Measurements from ENCODE around the gene ITGAX.
"Not testable (repeated sequence)": the region's sequence is repeated elsewhere in the genome, so short reads cannot be mapped to it uniquely, and the experiment has no call there.

Gene ITGAX

DNA sequence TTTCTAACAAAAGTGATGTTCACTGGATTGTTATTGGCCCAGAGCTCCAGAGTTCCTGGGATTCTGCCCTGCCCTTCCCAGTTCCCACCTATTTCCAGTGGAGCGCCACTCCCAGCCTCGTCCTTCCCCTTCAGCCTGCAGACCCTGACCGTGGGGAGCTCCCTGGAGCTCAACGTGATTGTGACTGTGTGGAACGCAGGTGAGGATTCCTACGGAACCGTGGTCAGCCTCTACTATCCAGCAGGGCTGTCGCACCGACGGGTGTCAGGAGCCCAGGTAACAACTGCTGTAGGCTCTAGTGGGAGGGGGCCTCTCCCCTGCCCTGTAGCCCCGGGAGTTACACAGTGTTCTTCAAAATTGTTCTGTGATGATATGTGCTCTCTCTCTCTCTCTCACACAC is 61.4 kb downstream of the ITGAX start:
- H3K27me3 ChIP-seq (ENCODE audit: control insufficient read depth, insufficient read depth, low read length): no peaks in the 10 kb centered on the region
- H3K27ac ChIP-seq (ENCODE audit: low read length): no peak overlapping the region
- no peak overlapping the region for H3K4me3 ChIP-seq (ENCODE audit: low read length)
- no peaks in the 10 kb centered on the region for H3K9me3 ChIP-seq (ENCODE audit: control insufficient read depth, low read depth, low read length)
- H3K9ac ChIP-seq (ENCODE audit: low read length): no peak overlapping the region
- no peaks in the 10 kb centered on the region for H3K4me1 ChIP-seq (ENCODE audit: control insufficient read depth, low read depth, low read length)
- no peaks in the 10 kb centered on the region for H3K36me3 ChIP-seq (ENCODE audit: control insufficient read depth, low read depth, low read length)

- H3K27ac ChIP-seq (ENCODE audit: low read length); H3K27me3 ChIP-seq (ENCODE audit: control insufficient read depth, insufficient read depth, low read length); H3K9ac ChIP-seq (ENCODE audit: low read length); H3K9me3 ChIP-seq (ENCODE audit: control insufficient read depth, low read depth, low read length); H3K36me3 ChIP-seq (ENCODE audit: control insufficient read depth, low read depth, low read length); H3K4me3 ChIP-seq (ENCODE audit: low read length); H3K4me1 ChIP-seq (ENCODE audit: control insufficient read depth, low read depth, low read length): not testable (repeated sequence)
These were observed 62.1 kb downstream of the ITGAX start for GRCh38 chr16:31417036-31417435.

DNA sequence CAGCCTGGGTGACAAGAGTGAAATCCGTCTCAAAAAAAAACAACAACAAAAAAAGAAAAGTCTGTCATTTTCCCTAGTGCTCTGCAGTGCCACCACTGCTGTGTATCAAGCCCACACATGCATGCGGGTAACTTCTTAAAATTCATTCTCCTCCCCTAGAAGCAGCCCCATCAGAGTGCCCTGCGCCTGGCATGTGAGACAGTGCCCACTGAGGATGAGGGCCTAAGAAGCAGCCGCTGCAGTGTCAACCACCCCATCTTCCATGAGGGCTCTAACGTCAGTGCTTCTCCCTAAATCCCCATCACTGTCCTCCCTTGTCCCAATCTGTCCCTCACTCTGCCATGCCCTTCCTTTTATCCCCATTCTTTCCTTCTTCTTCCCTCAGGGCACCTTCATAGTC is 62.9 kb downstream of the ITGAX start:
- no peaks in the 10 kb centered on the region for H3K36me3 ChIP-seq (ENCODE audit: control insufficient read depth, low read depth, low read length)
- no peaks in the 10 kb centered on the region for H3K27me3 ChIP-seq (ENCODE audit: control insufficient read depth, insufficient read depth, low read length)

GRCh38 chr16:31420037-31420436 is 65.1 kb downstream of the ITGAX start:
- no peak overlapping the region for H3K4me3 ChIP-seq (ENCODE audit: low read length)
- no peaks in the 10 kb centered on the region for H3K27me3 ChIP-seq (ENCODE audit: control insufficient read depth, insufficient read depth, low read length)
- H3K4me1 ChIP-seq (ENCODE audit: control insufficient read depth, low read depth, low read length): no peaks in the 10 kb centered on the region
- no peaks in the 10 kb centered on the region for H3K9me3 ChIP-seq (ENCODE audit: control insufficient read depth, low read depth, low read length)
- no peaks in the 10 kb centered on the region for H3K36me3 ChIP-seq (ENCODE audit: control insufficient read depth, low read depth, low read length)
- no peak overlapping the region for H3K9ac ChIP-seq (ENCODE audit: low read length)
- no peak overlapping the region for H3K27ac ChIP-seq (ENCODE audit: low read length)

More for the DNA sequence above, 62.9 kb downstream of the ITGAX start:
- Histone ChIP-seq H3K27ac (ENCODE audit: low read length) (no peak overlapping the region), H3K9me3 (ENCODE audit: control insufficient read depth, low read depth, low read length) (no peaks in the 10 kb centered on the region), H3K9ac (ENCODE audit: low read length) (no peak overlapping the region), H3K4me3 (ENCODE audit: low read length) (no peak overlapping the region), H3K4me1 (ENCODE audit: control insufficient read depth, low read depth, low read length) (no peaks in the 10 kb centered on the region)

DNA sequence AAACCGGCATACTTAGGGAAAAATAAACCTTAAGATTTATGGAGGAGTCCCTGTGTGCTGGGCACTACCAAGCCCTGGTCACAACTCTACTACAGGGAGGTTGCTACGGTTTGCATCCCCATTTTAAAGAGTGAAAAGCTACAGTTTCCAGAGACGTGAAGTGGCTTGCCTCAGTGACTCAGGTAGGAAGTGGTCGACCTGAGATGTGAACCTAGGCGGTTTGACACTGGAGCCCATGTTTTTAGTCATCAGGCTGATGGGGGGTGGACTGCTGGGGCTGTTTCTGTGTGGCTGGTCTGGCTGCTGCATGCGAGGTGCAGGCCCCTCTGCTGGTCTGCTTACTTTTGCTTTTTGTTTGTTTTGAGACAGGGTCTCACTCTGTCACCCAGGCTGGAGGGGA is 66.6 kb downstream of the ITGAX start:
- Histone ChIP-seq H3K27ac (ENCODE audit: low read length) (no peak overlapping the region), H3K27me3 (ENCODE audit: control insufficient read depth, insufficient read depth, low read length) (no peaks in the 10 kb centered on the region), H3K9ac (ENCODE audit: low read length) (no peak overlapping the region), H3K4me1 (ENCODE audit: control insufficient read depth, low read depth, low read length) (no peaks in the 10 kb centered on the region), H3K36me3 (ENCODE audit: control insufficient read depth, low read depth, low read length) (no peaks in the 10 kb centered on the region), H3K9me3 (ENCODE audit: control insufficient read depth, low read depth, low read length) (no peaks in the 10 kb centered on the region), H3K4me3 (ENCODE audit: low read length) (no peak overlapping the region)

- H3K4me1 ChIP-seq (ENCODE audit: control insufficient read depth, low read depth, low read length): no peaks in the 10 kb centered on the region
- H3K27ac ChIP-seq (ENCODE audit: low read length): no peak overlapping the region
- no peak overlapping the region for H3K4me3 ChIP-seq (ENCODE audit: low read length)
- no peaks in the 10 kb centered on the region for H3K36me3 ChIP-seq (ENCODE audit: control insufficient read depth, low read depth, low read length)
- H3K9me3 ChIP-seq (ENCODE audit: control insufficient read depth, low read depth, low read length): no peaks in the 10 kb centered on the region
- H3K9ac ChIP-seq (ENCODE audit: low read length): no peak overlapping the region
- H3K27me3 ChIP-seq (ENCODE audit: control insufficient read depth, insufficient read depth, low read length): no peaks in the 10 kb centered on the region
These were observed 68.3 kb downstream of the ITGAX start for GRCh38 chr16:31423241-31423640.

GRCh38 chr16:31423801-31424200 is 68.8 kb downstream of the ITGAX start:
- Histone ChIP-seq H3K27me3 (ENCODE audit: control insufficient read depth, insufficient read depth, low read length) (no peaks in the 10 kb centered on the region), H3K9me3 (ENCODE audit: control insufficient read depth, low read depth, low read length) (no peaks in the 10 kb centered on the region), H3K9ac (ENCODE audit: low read length) (no peak overlapping the region), H3K36me3 (ENCODE audit: control insufficient read depth, low read depth, low read length) (no peaks in the 10 kb centered on the region), H3K27ac (ENCODE audit: low read length) (no peak overlapping the region), H3K4me3 (ENCODE audit: low read length) (no peak overlapping the region), H3K4me1 (ENCODE audit: control insufficient read depth, low read depth, low read length) (no peaks in the 10 kb centered on the region)

GRCh38 chr16:31427441-31428278 is 72.7 kb downstream of the ITGAX start:
- Histone ChIP-seq H3K36me3 (ENCODE audit: control insufficient read depth, low read depth, low read length) (no peaks in the 10 kb centered on the region), H3K27me3 (ENCODE audit: control insufficient read depth, insufficient read depth, low read length) (no peaks in the 10 kb centered on the region), H3K4me3 (ENCODE audit: low read length) (no peak overlapping the region), H3K9ac (ENCODE audit: low read length) (no peak overlapping the region), H3K9me3 (ENCODE audit: control insufficient read depth, low read depth, low read length) (no peaks in the 10 kb centered on the region), H3K4me1 (ENCODE audit: control insufficient read depth, low read depth, low read length) (no peaks in the 10 kb centered on the region), H3K27ac (ENCODE audit: low read length) (no peak overlapping the region)

DNA sequence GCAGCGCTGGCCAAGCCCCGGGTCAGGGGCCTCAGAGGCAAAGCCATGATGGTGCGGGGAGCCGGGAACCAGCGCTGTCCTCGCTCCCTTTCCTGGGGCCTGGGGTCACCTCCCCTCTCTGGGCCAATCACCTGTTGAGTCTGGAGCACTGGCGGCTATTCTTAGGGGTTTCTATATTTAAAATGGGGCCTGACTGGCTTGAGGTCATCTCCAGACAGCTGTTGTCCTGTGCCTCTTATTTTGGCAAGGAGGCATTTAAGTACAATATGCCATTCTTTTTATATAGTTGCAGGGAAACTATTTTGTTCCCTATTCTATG is 73.3 kb downstream of the ITGAX start, which contains the start of gene COX6A2:
TSS of gene COX6A2 (minus strand) at position 82 of the 319 bp plus-strand sequence. CDS start at position 47, 35 bp downstream.
- Histone ChIP-seq H3K27me3 (ENCODE audit: control insufficient read depth, insufficient read depth, low read length) (no peaks in the 10 kb centered on the region), H3K4me3 (ENCODE audit: low read length) (no peak within 1 kb of the TSS), H3K4me1 (ENCODE audit: control insufficient read depth, low read depth, low read length) (no peaks in the 10 kb centered on the region), H3K9ac (ENCODE audit: low read length) (no peak within 1 kb of the TSS), H3K27ac (ENCODE audit: low read length) (no peak within 1 kb of the TSS), H3K9me3 (ENCODE audit: control insufficient read depth, low read depth, low read length) (no peaks in the 10 kb centered on the region), H3K36me3 (ENCODE audit: control insufficient read depth, low read depth, low read length) (no peaks in the 10 kb centered on the region)

GRCh38 chr16:31428638-31429247 is 73.8 kb downstream of the ITGAX start:
- Histone ChIP-seq H3K27ac (ENCODE audit: low read length) (no peak overlapping the region), H3K9me3 (ENCODE audit: control insufficient read depth, low read depth, low read length) (no peaks in the 10 kb centered on the region), H3K9ac (ENCODE audit: low read length) (no peak overlapping the region), H3K27me3 (ENCODE audit: control insufficient read depth, insufficient read depth, low read length) (no peaks in the 10 kb centered on the region), H3K4me3 (ENCODE audit: low read length) (no peak overlapping the region), H3K36me3 (ENCODE audit: control insufficient read depth, low read depth, low read length) (no peaks in the 10 kb centered on the region), H3K4me1 (ENCODE audit: control insufficient read depth, low read depth, low read length) (no peaks in the 10 kb centered on the region)

GRCh38 chr16:31429314-31429713 is 74.3 kb downstream of the ITGAX start:
- Histone ChIP-seq H3K27ac (ENCODE audit: low read length) (no peak overlapping the region), H3K9me3 (ENCODE audit: control insufficient read depth, low read depth, low read length) (no peaks in the 10 kb centered on the region), H3K4me1 (ENCODE audit: control insufficient read depth, low read depth, low read length) (no peaks in the 10 kb centered on the region), H3K4me3 (ENCODE audit: low read length) (no peak overlapping the region), H3K36me3 (ENCODE audit: control insufficient read depth, low read depth, low read length) (no peaks in the 10 kb centered on the region), H3K9ac (ENCODE audit: low read length) (no peak overlapping the region), H3K27me3 (ENCODE audit: control insufficient read depth, insufficient read depth, low read length) (no peaks in the 10 kb centered on the region)

DNA sequence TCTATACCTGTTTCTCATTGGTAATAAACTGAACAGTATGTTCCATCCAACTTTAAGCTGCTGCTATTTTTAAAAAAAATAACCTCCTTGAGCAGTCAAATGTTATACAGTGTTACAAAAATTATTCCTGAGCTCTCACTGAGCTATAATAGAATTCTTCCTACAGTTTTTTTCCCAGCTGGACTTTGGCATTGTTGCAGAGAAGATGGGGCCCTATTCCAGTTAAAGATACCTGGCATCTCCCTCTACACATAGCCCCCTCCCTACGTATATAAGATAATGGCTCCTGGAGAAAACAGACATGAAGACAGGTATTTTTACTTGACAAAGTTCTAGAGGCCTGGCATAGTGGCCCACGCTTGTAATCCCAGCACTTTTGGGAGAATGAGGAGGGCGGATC is 74.8 kb downstream of the ITGAX start:
- no peak overlapping the region for H3K27ac ChIP-seq (ENCODE audit: low read length)
- H3K27me3 ChIP-seq (ENCODE audit: control insufficient read depth, insufficient read depth, low read length): no peaks in the 10 kb centered on the region
- H3K4me1 ChIP-seq (ENCODE audit: control insufficient read depth, low read depth, low read length): no peaks in the 10 kb centered on the region
- no peak overlapping the region for H3K9ac ChIP-seq (ENCODE audit: low read length)
- no peaks in the 10 kb centered on the region for H3K36me3 ChIP-seq (ENCODE audit: control insufficient read depth, low read depth, low read length)
- H3K9me3 ChIP-seq (ENCODE audit: control insufficient read depth, low read depth, low read length): no peaks in the 10 kb centered on the region
- H3K4me3 ChIP-seq (ENCODE audit: low read length): no peak overlapping the region

Data from iPS-18a (cell line).